GM15510 (cell line): Measurements from ENCODE around the gene ANGPTL1.

Experiments
- POLR2A ChIP-seq: IDR thresholded peaks from 3 replicates; pipeline ENCODE4 v1.6.1; 2011; ENCODE audit warnings: borderline replicate concordance; ENCODE audit not compliant: insufficient read length; ENCODE audit errors: extremely low read depth

ANGPTL1 gene

GRCh38 chr1:178870944-178871343 is at the start of gene ANGPTL1:
ANGPTL1 (minus strand) TSS chr1:178871077; CDS start chr1:178865776, 5,301 bp downstream.
- no peak for TF ChIP-seq POLR2A

GRCh38 chr1:178919581-178919980 is 48.7 kb upstream of the ANGPTL1 start:
- no peak for TF ChIP-seq POLR2A

GRCh38 chr1:178918955-178919354 is 48.1 kb upstream of the ANGPTL1 start:
- no peak for TF ChIP-seq POLR2A

DNA sequence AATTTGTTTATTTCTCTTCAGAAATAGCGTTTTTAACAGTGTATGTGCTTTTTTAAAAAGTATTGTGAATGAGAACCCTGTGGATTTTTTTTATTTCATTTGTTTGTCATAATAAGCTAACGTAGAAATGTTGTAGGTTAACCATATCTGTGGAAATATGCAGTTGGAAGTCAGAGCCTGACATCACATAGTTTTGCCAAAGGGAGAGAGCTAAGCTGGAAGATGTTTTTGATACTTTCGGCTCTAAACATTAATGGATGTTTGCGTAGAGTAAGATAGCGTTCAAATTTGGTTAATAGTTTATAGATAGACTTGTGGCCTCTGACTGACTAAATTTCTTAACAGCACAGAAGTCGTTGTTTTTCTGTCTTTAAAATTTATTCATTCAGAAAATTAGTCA is 47.4 kb upstream of the ANGPTL1 start:
- TF ChIP-seq POLR2A = no peak

GRCh38 chr1:178916448-178917174 is 45.7 kb upstream of the ANGPTL1 start:
- TF ChIP-seq POLR2A = no peak

DNA sequence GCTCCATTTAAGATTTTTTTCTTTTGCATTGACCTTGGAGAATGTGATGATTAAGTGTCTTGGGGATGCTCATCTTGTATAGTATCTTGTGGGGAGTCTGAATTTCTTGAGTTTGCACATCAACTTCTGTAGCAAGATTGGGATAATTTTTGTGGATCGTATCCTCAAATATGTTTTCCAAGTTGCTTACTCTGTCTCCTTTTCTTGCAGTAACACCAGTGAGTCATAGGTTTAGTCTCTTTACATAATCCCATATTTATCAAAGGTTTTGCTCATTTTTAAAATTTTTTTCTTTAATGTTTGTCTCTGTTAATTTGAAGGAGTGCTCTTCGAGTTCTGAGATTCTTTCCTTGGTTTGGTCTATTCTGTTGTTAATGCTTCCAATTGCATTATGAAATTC is 41.7 kb upstream of the ANGPTL1 start:
- TF ChIP-seq POLR2A = no peak

DNA sequence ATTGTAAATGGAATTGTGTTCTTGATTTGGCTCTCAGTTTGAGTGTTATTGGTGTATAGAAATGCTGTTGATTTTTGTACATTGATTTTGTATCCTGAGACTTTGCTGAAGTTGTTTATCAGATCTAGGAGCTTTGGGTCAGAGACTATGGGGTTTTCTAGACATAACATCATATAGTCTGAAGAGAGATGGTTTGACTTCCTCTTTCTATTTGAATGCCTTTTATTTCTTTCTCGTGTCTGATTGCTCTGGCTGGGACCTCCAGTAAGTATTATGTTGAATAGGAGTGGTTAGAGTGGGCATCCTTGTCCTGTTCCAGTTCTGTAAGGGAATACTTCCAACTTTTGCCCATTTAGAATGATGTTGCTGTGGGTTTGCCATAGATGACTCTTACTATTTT is 39.1 kb upstream of the ANGPTL1 start:
- no peak for TF ChIP-seq POLR2A

GRCh38 chr1:178908358-178908757 is 37.5 kb upstream of the ANGPTL1 start:
- TF ChIP-seq POLR2A = no peak

DNA sequence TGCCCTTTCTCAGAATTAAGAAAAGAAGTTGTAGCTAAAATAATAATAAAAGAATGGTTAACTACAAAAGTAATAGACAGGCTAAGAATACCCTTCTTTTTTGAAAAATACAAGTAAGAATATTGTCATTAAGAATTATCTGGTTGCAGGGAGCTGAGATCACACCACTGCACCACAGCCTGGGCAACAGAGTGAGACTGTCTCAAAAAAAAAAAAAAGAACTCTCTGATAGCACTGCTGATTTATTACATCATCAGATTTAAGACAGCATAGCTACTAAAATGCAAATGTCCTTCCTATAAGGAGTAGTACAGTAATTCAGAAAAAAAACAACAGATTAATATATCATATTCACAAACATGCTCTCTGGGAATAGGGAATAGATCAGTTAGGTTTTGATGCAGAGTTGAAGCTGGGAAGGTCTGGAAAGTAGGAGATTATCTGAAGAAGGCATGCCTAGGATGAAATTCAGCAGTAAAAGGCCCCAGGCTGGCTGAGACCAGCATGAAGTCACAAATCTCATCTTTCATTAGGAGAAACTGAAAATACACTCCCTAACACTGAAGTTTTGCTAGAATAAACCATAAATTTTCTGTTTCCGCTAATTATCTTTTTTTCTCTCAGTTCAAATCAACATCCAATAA is 30.7 kb upstream of the ANGPTL1 start:
- no peak for TF ChIP-seq POLR2A

- TF ChIP-seq POLR2A = no peak
Observed at GRCh38 chr1:178899402-178899801, 28.5 kb upstream of the ANGPTL1 start.

DNA sequence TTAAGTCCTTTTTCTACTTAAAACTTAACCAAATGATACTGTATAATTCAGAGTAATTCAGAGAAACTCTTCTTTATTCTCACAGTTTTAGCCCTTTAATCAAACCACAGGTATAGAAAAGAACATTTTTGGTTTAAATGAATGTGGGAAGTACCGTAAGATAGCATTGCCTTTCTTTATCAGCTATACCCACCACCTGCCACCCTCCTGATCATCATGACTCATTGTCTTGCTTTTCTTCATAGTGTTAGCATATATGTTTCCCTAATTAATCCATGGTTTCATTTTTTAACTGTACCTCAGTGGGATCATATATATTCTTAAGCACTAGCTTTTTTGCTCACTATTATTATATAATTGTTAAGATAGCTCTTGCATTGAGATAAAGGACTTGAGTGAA is 27.5 kb upstream of the ANGPTL1 start:
- no peak for TF ChIP-seq POLR2A

DNA sequence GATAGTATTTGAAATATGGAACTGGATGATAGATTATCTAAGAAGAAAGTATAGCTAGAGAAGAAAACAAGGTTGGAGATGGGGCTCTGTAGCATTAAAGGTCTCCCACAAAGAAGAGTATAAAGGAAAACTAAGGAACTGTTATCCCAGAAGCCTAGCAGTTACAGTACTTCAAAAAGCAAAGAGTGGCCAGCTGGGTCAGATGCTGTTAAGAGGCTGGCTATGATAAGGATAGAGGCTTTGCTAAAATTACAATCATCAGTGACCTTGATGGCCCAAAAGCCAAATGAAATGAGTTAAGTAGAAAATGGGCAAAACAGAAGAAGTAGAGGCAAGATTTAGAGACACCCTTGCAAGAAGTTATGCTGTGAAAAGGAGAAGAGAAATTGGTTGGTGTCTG is 25.1 kb upstream of the ANGPTL1 start:
- TF ChIP-seq POLR2A = no peak

DNA sequence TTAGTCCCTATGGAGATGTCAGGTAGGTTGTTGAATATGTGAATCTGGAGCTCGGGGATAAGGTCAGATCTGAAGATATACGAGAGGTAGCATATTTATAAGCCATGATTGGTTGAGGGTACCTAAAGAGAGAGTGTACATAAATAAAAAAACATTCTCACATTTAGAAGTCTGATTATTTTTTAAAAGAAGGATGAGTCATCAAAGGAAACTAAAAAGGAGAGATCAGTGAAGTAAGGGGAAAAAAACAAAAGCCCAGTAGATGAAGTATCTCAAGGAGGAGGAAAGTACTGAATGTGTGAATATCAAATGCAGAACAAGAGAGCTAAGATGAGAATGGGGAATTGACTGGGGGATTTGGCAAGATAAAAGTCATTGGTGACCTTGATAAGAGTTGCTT is 15.7 kb upstream of the ANGPTL1 start:
- no peak for TF ChIP-seq POLR2A

DNA sequence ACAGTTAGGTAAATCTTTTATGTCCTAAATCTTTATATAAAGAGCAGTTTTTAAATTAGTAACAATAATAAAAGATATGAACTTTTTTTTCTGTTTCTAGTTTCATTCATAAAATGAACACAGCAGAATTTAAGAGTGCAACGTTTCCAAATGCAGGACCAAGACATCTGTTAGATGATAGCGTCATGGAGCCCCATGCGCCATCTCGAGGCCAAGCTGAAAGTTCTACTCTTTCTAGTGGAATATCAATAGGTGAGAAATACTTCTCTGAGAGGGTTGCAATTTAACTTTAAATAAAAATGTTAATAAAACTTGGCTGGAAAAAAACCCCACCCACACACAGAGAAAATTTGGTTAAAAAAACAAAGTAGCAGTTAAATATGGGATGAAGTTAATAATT is 15.0 kb upstream of the ANGPTL1 start:
- no peak for TF ChIP-seq POLR2A

- TF ChIP-seq POLR2A = no peak
Observed at GRCh38 chr1:178881950-178882349, 11.1 kb upstream of the ANGPTL1 start.

- no peak for TF ChIP-seq POLR2A
Observed at GRCh38 chr1:178877896-178878295, 7.0 kb upstream of the ANGPTL1 start.
